AG10803 (cell line): ENCODE results near the gene PIP5K1A.

Source experiments
- DNase-seq: peaks from one replicate; pipeline ENCODE4 v3.0.0; 2010; ENCODE audit warnings: low read depth
- H3K4me3 ChIP-seq: 2 replicates; pipeline ENCODE4 v1.5.1; 2011; ENCODE audit warnings: mild to moderate bottlenecking, low read length, control low read depth
- TF ChIP-seq, protein P1 (sequence below): conservative IDR thresholded peaks from 2 replicates; pipeline ENCODE4 v1.5.1; 2011; ENCODE audit warnings: mild to moderate bottlenecking, low read length, control low read depth, inconsistent platforms

The PIP5K1A gene

DNA sequence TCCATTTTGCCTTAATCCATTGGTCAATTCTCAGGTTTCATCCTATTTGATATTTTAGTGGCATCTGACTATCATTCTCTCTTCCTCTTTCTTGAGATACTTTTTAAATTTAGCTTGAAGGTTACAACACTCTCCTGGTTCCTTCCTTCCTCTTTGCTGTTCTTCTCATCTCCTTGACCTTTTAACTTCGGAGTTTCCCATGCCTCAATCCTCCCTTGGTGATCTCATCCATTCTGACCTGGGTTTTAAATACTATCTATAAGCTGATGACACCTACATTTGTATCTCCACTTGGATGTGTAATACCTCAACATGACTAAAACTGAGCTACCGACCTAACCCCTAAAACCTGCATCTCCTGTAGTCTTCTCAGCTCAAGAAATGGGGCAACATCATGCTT, 78.9 kb downstream of the PIP5K1A start:
- TF ChIP-seq, protein P1, sequence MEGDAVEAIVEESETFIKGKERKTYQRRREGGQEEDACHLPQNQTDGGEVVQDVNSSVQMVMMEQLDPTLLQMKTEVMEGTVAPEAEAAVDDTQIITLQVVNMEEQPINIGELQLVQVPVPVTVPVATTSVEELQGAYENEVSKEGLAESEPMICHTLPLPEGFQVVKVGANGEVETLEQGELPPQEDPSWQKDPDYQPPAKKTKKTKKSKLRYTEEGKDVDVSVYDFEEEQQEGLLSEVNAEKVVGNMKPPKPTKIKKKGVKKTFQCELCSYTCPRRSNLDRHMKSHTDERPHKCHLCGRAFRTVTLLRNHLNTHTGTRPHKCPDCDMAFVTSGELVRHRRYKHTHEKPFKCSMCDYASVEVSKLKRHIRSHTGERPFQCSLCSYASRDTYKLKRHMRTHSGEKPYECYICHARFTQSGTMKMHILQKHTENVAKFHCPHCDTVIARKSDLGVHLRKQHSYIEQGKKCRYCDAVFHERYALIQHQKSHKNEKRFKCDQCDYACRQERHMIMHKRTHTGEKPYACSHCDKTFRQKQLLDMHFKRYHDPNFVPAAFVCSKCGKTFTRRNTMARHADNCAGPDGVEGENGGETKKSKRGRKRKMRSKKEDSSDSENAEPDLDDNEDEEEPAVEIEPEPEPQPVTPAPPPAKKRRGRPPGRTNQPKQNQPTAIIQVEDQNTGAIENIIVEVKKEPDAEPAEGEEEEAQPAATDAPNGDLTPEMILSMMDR: no peak
- no peak overlapping the region for H3K4me3 ChIP-seq
- no peak for DNase-seq

DNA sequence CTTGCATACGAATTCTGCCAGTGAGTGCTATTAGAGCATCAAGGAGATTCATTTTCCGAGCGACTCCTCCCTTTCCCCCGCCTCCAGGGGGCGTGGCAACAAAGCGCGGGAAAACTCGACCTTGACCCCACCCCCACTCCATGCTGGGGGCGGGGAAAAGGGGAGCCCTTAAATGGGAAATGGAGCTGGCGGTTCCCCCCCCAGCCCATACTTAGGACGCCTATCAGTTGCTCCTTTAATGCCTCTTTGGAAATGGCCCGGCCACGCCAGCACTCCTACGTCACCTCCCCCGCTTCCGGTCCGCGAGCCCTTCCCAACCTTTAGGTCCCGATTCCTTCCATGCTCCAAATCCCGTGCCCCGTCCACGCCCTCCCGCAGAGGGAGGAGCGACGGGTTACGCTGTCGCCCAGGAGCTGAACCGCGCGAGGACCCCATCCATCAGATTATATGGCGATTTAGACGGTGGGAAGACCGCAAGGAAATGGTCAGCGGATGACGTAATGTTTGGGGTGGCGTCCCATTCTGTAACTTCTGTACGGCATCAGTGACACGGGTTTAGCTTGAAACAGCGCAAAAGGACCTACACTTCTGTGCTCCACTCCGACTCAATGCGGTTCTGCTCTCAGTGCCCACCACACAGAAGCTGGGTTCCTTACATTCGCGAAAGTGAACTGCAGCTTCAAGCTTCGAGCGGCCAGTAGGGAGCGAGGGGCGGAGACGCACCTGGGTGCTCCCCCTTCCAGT, 83.0 kb downstream of the PIP5K1A start:
- peak overlapping the region; percentile 78 for H3K4me3 ChIP-seq
- TF ChIP-seq, protein P1: peak; percentile 26; the same call in 1 of the 2 replicates
- DNase-seq: peak; percentile 99

DNA sequence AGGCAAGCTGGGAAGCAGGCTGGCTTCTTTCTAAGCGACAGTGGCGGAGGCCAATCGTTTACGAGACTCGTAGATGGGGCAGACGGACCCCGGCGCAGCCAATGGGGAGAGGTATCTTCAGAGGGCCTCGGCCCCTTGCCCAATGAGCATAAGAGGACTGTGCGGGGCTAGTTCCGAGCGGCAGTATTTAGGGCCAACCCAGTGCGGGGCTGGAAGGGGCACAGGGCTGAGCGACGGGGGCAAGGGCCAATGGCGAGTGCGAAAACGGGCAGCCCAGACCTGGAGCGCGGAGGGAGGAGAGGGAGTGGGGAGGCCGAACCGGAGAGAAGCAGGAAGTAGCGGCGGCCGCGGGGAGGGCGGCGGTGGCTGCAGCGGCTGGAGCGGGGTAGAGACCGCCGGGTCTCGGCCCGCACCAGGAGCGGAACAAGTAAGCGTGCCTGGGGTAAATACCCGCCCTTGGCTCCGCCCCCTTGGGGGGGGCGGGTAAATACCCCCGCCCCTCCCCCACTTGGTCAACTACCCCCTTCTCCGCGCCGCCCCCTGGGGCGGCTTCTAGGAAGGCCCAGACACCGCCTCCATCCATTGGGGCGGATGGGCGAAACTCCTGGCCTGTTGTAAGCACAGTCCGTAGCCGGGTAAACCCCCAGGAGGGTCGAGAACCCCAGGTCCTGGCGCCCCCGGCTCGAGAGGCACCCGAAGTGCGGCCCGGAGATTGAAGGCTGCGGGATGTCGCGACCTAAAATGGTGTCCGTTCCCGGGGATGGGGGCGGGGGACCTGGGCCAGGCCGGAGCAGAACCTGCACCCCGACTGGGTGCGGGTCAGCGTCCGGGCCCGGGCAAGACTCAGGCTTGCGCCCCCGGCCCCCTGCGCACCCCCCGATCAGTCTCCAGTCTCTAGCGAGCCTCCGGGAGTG, 83.9 kb downstream of the PIP5K1A start, which contains the start of gene ZNF687:
TSS of gene ZNF687 (plus strand) at position 331 of the 914 bp plus-strand sequence. CDS start 3,993 bp downstream, outside the sequence.
- peak; percentile 100 for DNase-seq
- peak within 1 kb of the TSS; percentile 90 for H3K4me3 ChIP-seq
- TF ChIP-seq, protein P1: no peak

DNA sequence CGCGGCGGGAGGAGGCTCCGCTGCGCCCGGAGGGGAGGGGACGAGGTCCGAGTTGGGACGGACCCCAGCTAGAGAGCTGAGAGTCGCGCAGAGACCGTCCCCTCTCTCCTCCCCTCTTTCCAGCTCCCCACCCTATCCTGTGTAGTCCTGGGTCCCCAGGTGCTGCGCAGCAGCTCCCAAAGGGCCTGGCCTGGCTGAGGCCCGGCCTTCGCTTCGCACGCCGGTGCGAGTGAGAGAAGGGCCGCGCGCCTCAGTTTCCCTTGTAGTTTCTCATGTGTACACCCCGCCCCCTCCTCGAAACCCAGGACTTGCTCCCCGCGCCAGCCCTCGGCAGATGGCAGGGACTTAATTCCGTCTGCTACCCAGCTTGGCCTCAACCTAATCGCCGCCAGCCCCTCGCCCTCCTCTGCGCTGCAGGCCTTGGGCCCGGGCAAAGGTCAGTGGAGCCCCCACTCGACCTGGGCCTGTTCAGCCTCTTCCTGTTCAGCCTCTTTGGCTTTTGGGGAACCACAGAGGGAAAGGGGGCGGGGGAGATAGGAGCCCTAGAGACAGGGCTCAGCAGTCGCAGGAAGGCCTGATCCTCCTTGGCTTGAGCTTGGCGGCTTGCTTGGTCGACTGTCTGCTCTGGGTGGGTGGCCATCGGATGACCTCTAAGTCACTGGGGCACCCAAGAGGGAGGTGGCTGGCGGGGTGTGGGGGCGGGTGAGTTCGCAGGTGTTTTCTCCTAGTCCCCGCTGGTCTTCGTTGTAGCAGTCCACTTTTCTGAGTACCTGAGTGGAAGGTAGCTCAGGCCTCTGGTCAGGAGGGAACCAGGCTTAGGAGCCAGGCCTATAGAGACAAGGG, 84.8 kb downstream of the PIP5K1A start:
- TF ChIP-seq, protein P1: no peak
- no peak for DNase-seq
- H3K4me3 ChIP-seq: peak overlapping the region; percentile 90

DNA sequence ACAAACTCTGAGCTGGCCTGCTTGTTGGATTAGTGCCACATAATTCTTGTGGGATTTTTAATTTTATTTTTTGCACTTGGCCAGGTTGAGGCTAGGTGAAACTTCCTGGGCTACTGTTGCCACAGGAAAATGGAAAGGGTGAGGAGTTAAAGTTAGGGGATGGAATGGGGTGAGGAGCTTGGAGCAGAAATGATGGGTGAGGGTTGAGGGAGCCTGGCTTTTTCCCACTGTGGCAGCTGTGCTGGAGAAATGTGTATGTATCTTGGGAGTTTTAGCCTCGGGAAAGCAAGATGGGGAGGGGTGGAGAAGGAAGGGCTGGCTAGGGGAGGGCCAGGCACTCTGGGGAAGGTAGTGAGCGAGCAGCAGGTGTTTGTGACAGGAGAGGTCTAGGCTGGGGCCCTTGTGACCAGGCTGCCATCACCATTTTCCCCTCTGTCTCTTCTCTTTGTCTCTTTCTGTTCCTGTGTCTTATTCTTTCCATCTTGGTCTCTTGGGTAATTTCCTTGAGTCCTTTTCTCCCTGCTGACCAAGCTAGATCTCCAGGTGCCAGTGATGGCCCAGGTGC, 85.7 kb downstream of the PIP5K1A start:
- DNase-seq: no peak
- TF ChIP-seq, protein P1: no peak
- H3K4me3 ChIP-seq: peak overlapping the region; percentile 90

DNA sequence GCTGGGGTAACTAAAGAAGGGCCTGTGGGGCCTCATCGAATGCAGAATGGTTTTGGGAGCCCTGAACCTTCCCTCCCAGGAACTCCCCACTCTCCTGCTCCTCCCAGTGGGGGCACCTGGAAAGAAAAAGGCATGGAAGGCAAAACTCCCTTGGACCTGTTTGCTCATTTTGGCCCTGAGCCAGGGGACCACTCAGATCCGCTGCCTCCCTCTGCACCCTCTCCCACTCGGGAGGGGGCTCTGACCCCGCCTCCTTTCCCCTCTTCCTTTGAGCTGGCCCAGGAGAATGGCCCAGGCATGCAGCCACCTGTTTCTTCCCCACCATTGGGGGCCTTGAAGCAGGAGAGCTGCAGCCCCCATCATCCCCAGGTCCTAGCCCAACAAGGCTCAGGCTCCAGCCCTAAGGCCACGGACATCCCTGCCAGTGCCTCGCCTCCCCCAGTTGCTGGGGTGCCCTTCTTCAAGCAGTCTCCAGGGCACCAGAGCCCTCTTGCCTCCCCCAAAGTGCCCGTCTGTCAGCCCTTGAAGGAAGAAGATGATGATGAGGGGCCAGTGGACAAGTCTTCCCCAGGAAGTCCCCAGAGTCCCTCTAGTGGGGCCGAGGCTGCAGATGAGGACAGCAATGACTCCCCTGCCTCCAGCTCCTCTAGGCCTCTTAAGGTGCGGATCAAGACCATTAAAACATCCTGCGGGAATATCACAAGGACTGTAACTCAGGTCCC, 88.4 kb downstream of the PIP5K1A start:
- TF ChIP-seq, protein P1: no peak
- H3K4me3 ChIP-seq: no peak overlapping the region
- no peak for DNase-seq
